NCI-H1048 (cell line): Measurements from ENCODE around the gene NUP160.
A peak's percentile ranks its signal among the peaks of the same experiment; 100 is the strongest.
"Not testable (repeated sequence)": the region's sequence is repeated elsewhere in the genome, so short reads cannot be mapped to it uniquely, and the experiment has no call there.

Source experiments
- DNase-seq: peaks from one replicate; lab custom pipeline; 2025; lab: John Stamatoyannopoulos, UW

NUP160 gene

DNA sequence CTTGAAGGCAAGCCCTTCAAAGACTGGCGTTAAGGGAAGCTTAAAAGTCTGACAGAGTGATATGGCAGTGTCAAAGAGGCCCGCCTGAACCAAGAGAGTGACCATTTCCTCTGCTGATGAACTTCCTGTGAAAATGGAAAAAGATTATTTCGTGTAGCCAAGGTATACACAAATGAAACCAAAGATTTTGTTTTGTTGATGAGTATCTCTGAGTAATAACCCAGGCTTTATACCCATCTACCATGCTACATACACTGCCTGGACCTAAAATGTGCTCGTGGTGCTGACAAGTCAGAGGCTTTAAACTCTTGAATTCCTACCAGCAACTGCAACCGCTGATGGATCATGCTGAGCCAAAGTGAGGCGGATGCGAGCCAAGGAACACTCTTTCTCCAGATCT is 60.0 kb downstream of the NUP160 start:
- no peak for DNase-seq

- no peak for DNase-seq
Observed at GRCh38 chr11:47786373-47786772, 61.8 kb downstream of the NUP160 start.

GRCh38 chr11:47784785-47785381 is 63.3 kb downstream of the NUP160 start:
- DNase-seq = no peak

GRCh38 chr11:47783087-47783610 is 65.0 kb downstream of the NUP160 start:
- no peak for DNase-seq

- DNase-seq = no peak
Observed at GRCh38 chr11:47778878-47779483, 69.2 kb downstream of the NUP160 start.

GRCh38 chr11:47775240-47775869 is 72.8 kb downstream of the NUP160 start:
- no peak for DNase-seq

DNA sequence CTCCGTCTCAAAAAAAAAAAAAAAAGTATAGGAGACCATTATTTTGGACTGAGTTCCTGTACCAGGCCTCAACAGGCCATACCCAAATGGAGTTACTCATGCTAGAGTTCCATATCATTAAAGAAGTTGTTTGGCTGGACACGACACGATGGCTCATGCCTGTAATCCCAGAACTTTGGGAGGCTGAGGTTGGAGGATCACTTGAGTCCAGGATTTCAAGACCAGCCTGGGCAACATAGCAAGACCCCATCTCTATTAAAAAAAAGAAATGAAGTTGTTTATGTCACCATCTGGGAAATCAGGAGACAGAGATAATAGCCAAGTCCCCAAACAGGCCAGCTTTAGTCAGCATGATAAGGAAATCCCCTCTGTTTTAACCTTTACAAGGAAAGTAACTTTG is 74.3 kb downstream of the NUP160 start:
- no peak for DNase-seq

GRCh38 chr11:47769556-47769955 is 78.6 kb downstream of the NUP160 start:
- not testable (repeated sequence) for DNase-seq

DNA sequence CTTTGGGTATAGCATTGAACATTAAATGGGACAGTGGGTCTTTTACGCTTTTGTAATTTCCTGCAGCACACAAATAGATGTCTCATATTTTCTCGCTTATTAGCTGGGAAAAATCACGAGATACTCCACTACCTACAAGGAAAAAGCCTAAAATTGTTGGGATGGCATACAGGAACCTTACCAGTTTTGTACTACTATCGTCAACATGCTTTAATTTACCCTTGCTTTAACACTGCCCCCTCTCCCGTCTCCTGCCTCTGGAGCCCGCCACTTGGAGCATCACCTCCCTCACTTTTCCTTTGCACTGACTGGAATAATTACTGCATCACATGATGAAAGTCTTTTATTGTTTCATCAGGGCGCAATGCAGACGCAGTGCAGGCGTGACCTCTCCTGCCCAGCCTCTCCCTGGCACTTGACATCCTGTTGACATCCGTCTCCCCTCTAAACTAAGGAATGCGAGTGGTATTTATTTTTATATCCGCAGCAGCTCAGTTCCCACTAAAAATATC is 80.0 kb downstream of the NUP160 start:
- DNase-seq = peak; percentile 7

DNA sequence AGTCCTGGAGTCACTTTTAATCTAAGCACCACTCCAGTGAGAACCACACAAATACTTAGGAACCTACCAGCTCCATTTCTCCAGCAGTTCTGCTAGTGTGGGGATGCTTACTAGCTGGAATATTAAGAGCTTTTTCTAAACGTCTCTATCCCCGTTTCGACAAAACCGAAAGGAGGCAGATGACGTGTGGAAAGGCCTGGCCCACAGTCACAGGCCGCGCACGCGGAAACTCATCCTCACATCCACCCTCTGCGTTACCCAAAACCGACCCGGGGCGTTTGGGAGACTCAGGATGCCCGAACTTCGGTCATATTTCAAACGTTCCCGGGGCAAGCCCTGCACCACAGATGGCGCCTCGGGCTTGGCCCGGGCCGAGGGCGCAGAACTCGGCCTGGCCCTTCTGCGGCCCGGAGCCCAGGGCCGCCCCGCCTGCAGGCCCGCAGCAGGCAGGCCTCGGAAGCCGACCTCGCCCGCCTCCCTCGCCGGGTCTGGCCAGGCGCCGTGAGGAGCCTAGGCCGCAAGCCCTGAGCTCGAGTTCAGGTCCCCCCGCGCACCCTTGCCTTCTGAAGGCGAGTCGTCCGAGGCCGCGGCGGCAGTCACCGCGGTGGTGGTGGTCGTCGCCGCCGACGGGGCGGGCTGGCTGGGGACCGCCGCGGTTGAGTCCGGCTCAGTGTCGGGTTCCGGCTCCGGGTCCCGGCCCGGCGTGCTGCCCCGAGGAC is 81.5 kb downstream of the NUP160 start:
- DNase-seq = no peak

DNA sequence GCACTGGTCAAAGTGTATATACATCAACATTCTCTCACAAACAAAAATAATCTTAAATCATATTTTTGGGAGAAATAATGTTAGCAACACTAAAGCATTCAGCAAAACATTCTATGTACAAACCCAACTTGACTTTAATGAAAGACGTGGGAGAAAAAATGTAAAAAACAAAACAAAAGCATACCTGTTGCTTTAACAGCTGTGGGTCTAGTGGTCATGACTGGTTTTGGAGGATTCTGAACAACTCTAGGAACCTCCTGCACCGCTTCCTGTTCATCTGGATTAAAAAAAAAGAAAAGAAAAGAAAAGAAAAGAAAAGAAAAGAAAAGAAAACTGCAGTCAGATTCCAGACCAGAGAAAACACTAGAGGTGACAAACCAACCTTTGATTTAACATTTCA is 83.1 kb downstream of the NUP160 start:
- no peak for DNase-seq

DNA sequence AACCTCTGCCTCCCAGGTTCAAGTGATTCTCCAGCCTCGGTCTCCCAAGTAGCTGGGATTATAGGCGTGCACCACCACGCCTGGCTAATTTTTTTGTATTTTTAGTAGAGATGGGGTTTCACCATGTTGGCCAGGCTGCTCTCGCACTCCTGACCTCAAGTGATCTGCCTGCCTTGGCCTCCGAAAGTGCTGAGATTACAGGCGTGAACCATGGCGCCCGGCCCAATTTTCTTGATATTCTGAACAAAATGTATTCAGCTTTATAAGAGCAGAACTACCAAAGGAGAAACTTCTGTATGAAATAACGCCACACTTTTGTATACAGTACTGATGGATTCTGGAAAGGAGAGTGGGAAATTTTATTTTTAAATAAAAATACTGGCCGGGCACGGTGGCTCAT is 88.9 kb downstream of the NUP160 start:
- not testable (repeated sequence) for DNase-seq

- DNase-seq = no peak
Observed at GRCh38 chr11:47756208-47756607, 91.9 kb downstream of the NUP160 start.

DNA sequence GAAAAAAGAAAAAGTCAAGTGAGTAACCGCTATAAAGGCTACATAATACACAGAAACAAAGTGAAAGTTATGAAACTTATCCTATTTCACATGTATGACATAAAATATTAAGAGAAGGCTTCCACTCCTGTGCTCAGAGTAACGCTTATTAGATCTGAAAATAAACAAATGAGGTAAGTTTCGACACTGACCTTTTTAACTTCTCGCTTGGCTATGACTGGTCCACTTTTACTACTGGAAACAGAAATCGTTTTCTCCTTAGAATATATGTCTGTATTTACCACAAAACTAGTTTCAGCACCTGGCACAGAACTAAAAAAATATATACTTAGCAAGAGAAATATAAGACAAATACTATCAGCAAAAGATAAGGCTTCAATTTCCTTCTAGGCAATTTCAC is 97.4 kb downstream of the NUP160 start:
- DNase-seq = no peak

- not testable (repeated sequence) for DNase-seq
Observed at GRCh38 chr11:47742494-47742893, 105.7 kb downstream of the NUP160 start.

- DNase-seq = not testable (repeated sequence)
Observed at GRCh38 chr11:47737817-47738216, 110.3 kb downstream of the NUP160 start.

- DNase-seq = no peak
Observed at GRCh38 chr11:47732271-47732670, 115.9 kb downstream of the NUP160 start.

DNA sequence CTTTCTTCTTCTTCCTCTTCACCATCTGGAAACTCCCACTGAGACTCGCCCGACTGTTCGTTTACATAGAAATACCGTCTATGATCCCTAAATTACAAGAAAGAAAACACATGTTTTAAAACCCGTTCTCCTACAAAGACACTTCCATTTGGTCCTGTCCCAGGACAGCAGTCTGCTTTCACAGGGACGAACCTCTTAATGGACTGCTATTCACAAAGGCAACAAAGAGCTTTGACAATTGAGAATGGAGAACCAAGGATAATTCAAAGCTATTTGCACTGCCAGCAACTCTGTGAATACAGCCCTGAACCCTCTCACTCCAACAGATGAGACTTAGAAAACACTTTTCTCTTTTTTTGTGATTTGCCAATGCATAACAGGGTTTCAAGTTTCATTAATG is 116.7 kb downstream of the NUP160 start:
- no peak for DNase-seq
